ENCODE results near the gene STPG4. TPM values are rescaled to one million over a fixed set of nuclear protein-coding genes. Genes with fewer than 3 reads are reported as not detected.
"Not testable (repeated sequence)": the region's sequence is repeated elsewhere in the genome, so short reads cannot be mapped to it uniquely, and the experiment has no call there.

Gene STPG4
- total RNA-seq, 2 donors from 2014 or later, result 0.19 to 0.50 TPM

GRCh38 chr2:47181176-47181575 lies 26.1 kb upstream of the STPG4 start:
- Mint-ChIP-seq H3K36me3 (ENCODE audit: low read depth) (peaks cover 11% of the 10 kb centered on the region), H3K4me1 (peaks cover 8% of the 10 kb centered on the region), H3K27me3 (peaks cover 3% of the 10 kb centered on the region), H3K4me3 (no peak overlapping the region), H3K27ac (no peak overlapping the region), H3K9me3 (no peaks in the 10 kb centered on the region)
- ATAC-seq (replicated peaks), result no peak

- Mint-ChIP-seq H3K36me3 (ENCODE audit: low read depth) (peaks cover 16% of the 10 kb centered on the region), H3K4me3 (no peak overlapping the region), H3K27ac (no peak overlapping the region), H3K4me1 (peaks cover 8% of the 10 kb centered on the region), H3K9me3 (no peaks in the 10 kb centered on the region), H3K27me3 (no peaks in the 10 kb centered on the region)
- no peak for ATAC-seq (replicated peaks)
These were observed 25.4 kb upstream of the STPG4 start for GRCh38 chr2:47180531-47180930.

- Mint-ChIP-seq H3K9me3 (no peaks in the 10 kb centered on the region), H3K27me3 (no peaks in the 10 kb centered on the region), H3K4me1 (peaks cover 14% of the 10 kb centered on the region), H3K27ac (no peak overlapping the region), H3K4me3 (no peak overlapping the region), H3K36me3 (ENCODE audit: low read depth) (peaks cover 27% of the 10 kb centered on the region)
- no peak for ATAC-seq (replicated peaks)
These were observed 24.3 kb upstream of the STPG4 start for GRCh38 chr2:47179388-47179787.

- Mint-ChIP-seq H3K9me3 (no peaks in the 10 kb centered on the region), H3K27ac (no peak overlapping the region), H3K4me1 (peaks cover 17% of the 10 kb centered on the region), H3K4me3 (no peak overlapping the region), H3K36me3 (ENCODE audit: low read depth) (peaks cover 38% of the 10 kb centered on the region), H3K27me3 (no peaks in the 10 kb centered on the region)
- no peak for ATAC-seq (replicated peaks)
These were observed 23.2 kb upstream of the STPG4 start for GRCh38 chr2:47178341-47178740.

GRCh38 chr2:47177043-47177565 lies 22.0 kb upstream of the STPG4 start:
- Mint-ChIP-seq H3K4me3 (peak overlapping the region; percentile 99), H3K4me1 (peaks cover 24% of the 10 kb centered on the region), H3K9me3 (no peaks in the 10 kb centered on the region), H3K27ac (peak overlapping the region; percentile 100), H3K27me3 (no peaks in the 10 kb centered on the region), H3K36me3 (ENCODE audit: low read depth) (peaks cover 50% of the 10 kb centered on the region)
- ATAC-seq (replicated peaks), result no peak

- ATAC-seq (replicated peaks), result peak; percentile 30
- Mint-ChIP-seq H3K9me3 (no peaks in the 10 kb centered on the region), H3K4me3 (peak overlapping the region; percentile 99), H3K36me3 (ENCODE audit: low read depth) (peaks cover 73% of the 10 kb centered on the region), H3K27ac (peak overlapping the region; percentile 100), H3K27me3 (no peaks in the 10 kb centered on the region), H3K4me1 (peaks cover 25% of the 10 kb centered on the region)
These were observed 19.7 kb upstream of the STPG4 start for GRCh38 chr2:47174733-47175361.

- no peak for ATAC-seq (replicated peaks)
- peak overlapping the region; percentile 99 for H3K4me3 Mint-ChIP-seq
- no peaks in the 10 kb centered on the region for H3K9me3 Mint-ChIP-seq
- no peaks in the 10 kb centered on the region for H3K27me3 Mint-ChIP-seq
- peaks cover 80% of the 10 kb centered on the region for H3K36me3 Mint-ChIP-seq (ENCODE audit: low read depth)
- H3K4me1 Mint-ChIP-seq, result peaks cover 25% of the 10 kb centered on the region
- H3K27ac Mint-ChIP-seq, result peak overlapping the region; percentile 100
These were observed 19.1 kb upstream of the STPG4 start for GRCh38 chr2:47173986-47174732.

GRCh38 chr2:47172922-47173695 lies 18.0 kb upstream of the STPG4 start:
- Mint-ChIP-seq H3K27me3 (no peaks in the 10 kb centered on the region), H3K36me3 (ENCODE audit: low read depth) (peaks cover 90% of the 10 kb centered on the region), H3K4me1 (peaks cover 25% of the 10 kb centered on the region), H3K27ac (peak overlapping the region; percentile 100), H3K9me3 (no peaks in the 10 kb centered on the region), H3K4me3 (peak overlapping the region; percentile 99)
- ATAC-seq (replicated peaks), result no peak

GRCh38 chr2:47172156-47172921 lies 17.2 kb upstream of the STPG4 start:
- ATAC-seq (replicated peaks), result no peak
- Mint-ChIP-seq H3K4me3 (peak overlapping the region; percentile 99), H3K4me1 (peaks cover 25% of the 10 kb centered on the region), H3K36me3 (ENCODE audit: low read depth) (peaks cover 98% of the 10 kb centered on the region), H3K9me3 (no peaks in the 10 kb centered on the region), H3K27me3 (no peaks in the 10 kb centered on the region), H3K27ac (no peak overlapping the region)

- no peak overlapping the region for H3K4me3 Mint-ChIP-seq
- H3K36me3 Mint-ChIP-seq (ENCODE audit: low read depth), result peaks cover 100% of the 10 kb centered on the region
- H3K9me3 Mint-ChIP-seq, result no peaks in the 10 kb centered on the region
- no peak overlapping the region for H3K27ac Mint-ChIP-seq
- peaks cover 29% of the 10 kb centered on the region for H3K4me1 Mint-ChIP-seq
- no peak for ATAC-seq (replicated peaks)
- no peaks in the 10 kb centered on the region for H3K27me3 Mint-ChIP-seq
These were observed 14.7 kb upstream of the STPG4 start for GRCh38 chr2:47169784-47170183.

GRCh38 chr2:47168895-47169294 lies 13.8 kb upstream of the STPG4 start:
- not testable (repeated sequence) for H3K27ac Mint-ChIP-seq; ATAC-seq (replicated peaks); H3K9me3 Mint-ChIP-seq; H3K4me3 Mint-ChIP-seq; H3K27me3 Mint-ChIP-seq
- H3K36me3 Mint-ChIP-seq (ENCODE audit: low read depth), result peaks cover 100% of the 10 kb centered on the region
- peaks cover 31% of the 10 kb centered on the region for H3K4me1 Mint-ChIP-seq

- no peaks in the 10 kb centered on the region for H3K9me3 Mint-ChIP-seq
- no peaks in the 10 kb centered on the region for H3K27me3 Mint-ChIP-seq
- H3K27ac Mint-ChIP-seq, result no peak overlapping the region
- peaks cover 100% of the 10 kb centered on the region for H3K36me3 Mint-ChIP-seq (ENCODE audit: low read depth)
- ATAC-seq (replicated peaks), result no peak
- H3K4me1 Mint-ChIP-seq, result peaks cover 31% of the 10 kb centered on the region
- H3K4me3 Mint-ChIP-seq, result no peak overlapping the region
These were observed 12.0 kb upstream of the STPG4 start for GRCh38 chr2:47167149-47167548.

- Mint-ChIP-seq H3K36me3 (ENCODE audit: low read depth) (peaks cover 100% of the 10 kb centered on the region), H3K4me1 (peaks cover 26% of the 10 kb centered on the region), H3K27ac (peak overlapping the region; percentile 30), H3K9me3 (no peaks in the 10 kb centered on the region), H3K4me3 (peak overlapping the region; percentile 1), H3K27me3 (no peaks in the 10 kb centered on the region)
- no peak for ATAC-seq (replicated peaks)
These were observed 10.0 kb upstream of the STPG4 start for GRCh38 chr2:47165001-47165555.

GRCh38 chr2:47162780-47163179 lies 7.7 kb upstream of the STPG4 start:
- Mint-ChIP-seq H3K4me3 (no peak overlapping the region), H3K4me1 (peaks cover 32% of the 10 kb centered on the region), H3K27me3 (no peaks in the 10 kb centered on the region), H3K9me3 (no peaks in the 10 kb centered on the region), H3K27ac (no peak overlapping the region), H3K36me3 (ENCODE audit: low read depth) (peaks cover 100% of the 10 kb centered on the region)
- no peak for ATAC-seq (replicated peaks)
